Left cardiac atrium (tissue), 4 donors: ENCODE results near the gene FAM222A. TPM values are rescaled to one million over a fixed set of nuclear protein-coding genes. Genes with fewer than 3 reads are reported as not detected.

Experiments used
- ATAC-seq, 2 donors: fragments of 200-7000 bp; cut with Tn5 transposase; one replicate each; pipeline ENCODE4 v1.9.1; 2020; ENCODE audit warnings: mild to moderate bottlenecking in 2 of 2, moderate library complexity in 2 of 2
- DNase-seq: peaks from one replicate; pipeline ENCODE4 v3.0.0-alpha.2; 2020
- intact Hi-C, 2 donors: fragments of 100-400 bp; cut with DNase I; formaldehyde crosslinking; loops; one replicate each; pipeline versions ENCODE4 v1.14.1 to v1.15.1; 2022 to 2023
- total RNA-seq, 2 donors: library from RNA; stranded (reverse); fragmentation: NEBNext Ultra II Directional; extraction: Animal tissue kit (Norgen Biotek cat#: 25700); gene quantifications; one replicate each; pipeline ENCODE4 v1.2.1, GENCODE V29; 2021
- donor health status: DM: no; HTN: yes; CAD: no.
- donor health status: DM: no; HTN: yes; CAD: no; lungs with severe emphysema.
- donor health status: DM: yes; HTN: yes; CAD: no.
- donor health status: Dilated cardiomyopathy.

FAM222A gene
- total RNA-seq, 2 donors from 2014 or later = 14.5 to 21.8 TPM

DNA sequence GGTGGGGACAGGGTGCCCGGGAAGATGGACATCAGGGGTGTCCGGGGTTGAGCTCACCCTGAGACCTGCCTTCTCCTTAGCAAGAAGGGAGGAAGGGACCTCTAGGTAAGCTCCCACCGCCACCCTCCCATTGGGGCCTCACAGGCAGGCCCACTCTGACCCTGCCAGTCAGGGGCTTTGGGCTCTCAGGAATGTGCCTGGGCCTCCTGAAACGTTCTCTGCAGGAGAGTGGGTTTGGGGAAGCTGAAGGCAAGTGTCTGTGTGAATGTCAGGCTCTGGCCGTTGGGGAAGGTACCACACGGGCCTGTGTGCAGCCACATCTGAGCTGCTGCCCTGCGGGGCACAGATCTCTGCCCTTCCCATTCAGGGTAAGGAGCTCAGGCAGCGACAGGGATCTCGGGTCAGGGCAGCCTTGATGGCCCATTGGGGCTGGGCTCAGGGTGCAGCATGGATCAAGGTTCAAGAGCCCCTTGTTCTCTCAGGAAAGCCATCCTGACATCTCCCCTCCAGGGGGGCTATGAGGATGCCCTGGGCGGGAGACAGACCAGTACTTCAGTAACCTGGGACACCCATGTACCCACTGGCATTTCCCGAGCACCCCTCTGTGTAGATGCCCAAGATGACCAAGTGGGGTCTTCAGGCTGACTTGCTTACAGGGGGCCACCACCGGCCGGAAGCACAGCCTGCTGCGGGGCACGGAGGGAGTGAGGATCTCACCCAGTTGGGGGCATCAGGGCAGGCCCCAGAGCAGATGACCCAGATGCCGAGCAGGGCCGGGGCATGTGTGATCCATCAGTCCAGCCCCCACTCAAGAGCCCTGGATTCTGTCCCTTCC lies 29.7 kb downstream of the FAM222A start:
- peak; percentile 10 for DNase-seq
- intact Hi-C loops = no loop called here
- ATAC-seq = no peak

GRCh38 chr12:109744026-109744425 lies 30.4 kb downstream of the FAM222A start:
- intact Hi-C loops = no loop called here
- DNase-seq = peak; percentile 10

GRCh38 chr12:109744986-109745942 lies 31.6 kb downstream of the FAM222A start:
- ATAC-seq (no peak), DNase-seq (no peak)
- intact Hi-C loops = no loop called here

More at GRCh38 chr12:109744026-109744425, 30.4 kb downstream of the FAM222A start:
- ATAC-seq = no peak

- DNase-seq = no peak
- intact Hi-C loops = no loop called here
Observed at GRCh38 chr12:109752117-109753053, 38.8 kb downstream of the FAM222A start.

DNA sequence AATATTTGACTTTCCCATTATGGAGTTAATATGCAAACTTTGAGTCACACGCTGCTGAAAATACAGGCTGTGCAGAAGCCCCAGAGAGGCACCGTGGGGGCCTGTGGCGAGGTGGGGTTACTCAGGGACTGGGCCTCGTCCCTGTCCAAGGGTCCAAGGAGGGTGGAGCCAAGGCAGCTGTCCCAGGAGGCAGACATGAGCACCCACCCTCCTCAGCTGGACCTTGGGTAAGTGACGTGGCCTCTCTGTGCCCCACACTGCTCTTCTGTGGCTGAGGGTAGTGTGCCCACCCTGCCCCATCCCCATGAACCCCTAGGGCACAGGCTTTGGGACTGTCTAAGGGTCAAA lies 39.4 kb downstream of the FAM222A start:
- DNase-seq = no peak
- no peak for ATAC-seq
- intact Hi-C loops = no loop called here

More at GRCh38 chr12:109752117-109753053, 38.8 kb downstream of the FAM222A start:
- no peak for ATAC-seq

GRCh38 chr12:109753959-109754358 lies 40.3 kb downstream of the FAM222A start:
- DNase-seq (no peak), ATAC-seq (no peak)
- intact Hi-C loops = no loop called here

DNA sequence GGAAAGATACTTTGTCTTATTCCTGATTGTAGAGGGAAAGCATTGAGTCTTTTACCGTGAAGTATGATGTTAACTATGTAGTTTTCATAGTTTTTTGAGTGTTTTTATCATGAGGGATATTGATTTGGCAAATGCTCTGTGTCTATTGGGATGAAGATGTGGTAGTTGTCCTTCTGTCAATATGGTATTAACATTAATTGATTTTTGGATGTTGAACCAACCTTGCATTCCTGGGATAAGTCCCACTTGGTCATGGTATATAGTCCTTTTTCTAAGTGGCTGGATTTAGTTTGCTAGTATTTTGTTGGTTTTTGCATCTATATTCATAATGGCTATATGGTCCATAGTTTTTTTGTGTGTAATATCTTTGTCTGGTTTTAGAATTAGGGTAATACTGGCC lies 42.8 kb downstream of the FAM222A start:
- ATAC-seq = no peak
- no peak for DNase-seq
- intact Hi-C loops = no loop called here

DNA sequence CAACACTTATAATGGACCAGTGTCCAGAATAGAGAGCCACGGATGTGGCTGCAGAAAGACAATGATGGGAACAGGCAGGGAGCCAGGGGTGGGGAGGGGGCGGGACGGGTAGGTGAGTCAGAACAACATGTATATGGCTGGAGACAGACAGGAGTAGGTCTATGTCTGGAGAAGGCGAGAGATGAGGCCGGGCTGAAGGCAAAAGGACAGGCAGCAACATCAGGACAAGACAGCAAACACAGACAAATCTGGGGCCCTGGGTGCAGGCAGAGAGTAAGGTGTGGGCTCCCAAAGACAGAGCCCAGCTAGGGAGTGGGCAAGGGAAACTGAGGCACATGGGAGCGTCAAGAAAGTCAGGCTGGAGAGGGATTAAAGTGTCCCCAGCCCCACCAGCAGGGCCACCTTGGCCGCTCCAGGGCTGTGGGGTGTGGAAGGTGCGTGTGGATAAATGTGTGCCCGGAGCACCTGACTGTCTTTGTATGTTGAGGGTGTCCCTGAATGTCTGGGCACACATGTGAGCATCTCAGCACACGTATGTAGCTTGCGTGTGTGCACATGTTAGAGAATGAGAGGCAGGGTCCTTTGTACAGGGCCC lies 44.1 kb downstream of the FAM222A start:
- DNase-seq = no peak
- intact Hi-C loops = no loop called here
- ATAC-seq = no peak

- DNase-seq = no peak
- no peak for ATAC-seq
Observed at GRCh38 chr12:109758426-109759420, 45.1 kb downstream of the FAM222A start.

GRCh38 chr12:109759595-109759994 lies 46.0 kb downstream of the FAM222A start:
- intact Hi-C loops = no loop called here
- DNase-seq (no peak), ATAC-seq (no peak)

More at GRCh38 chr12:109758426-109759420, 45.1 kb downstream of the FAM222A start:
- intact Hi-C loops = no loop called here

DNA sequence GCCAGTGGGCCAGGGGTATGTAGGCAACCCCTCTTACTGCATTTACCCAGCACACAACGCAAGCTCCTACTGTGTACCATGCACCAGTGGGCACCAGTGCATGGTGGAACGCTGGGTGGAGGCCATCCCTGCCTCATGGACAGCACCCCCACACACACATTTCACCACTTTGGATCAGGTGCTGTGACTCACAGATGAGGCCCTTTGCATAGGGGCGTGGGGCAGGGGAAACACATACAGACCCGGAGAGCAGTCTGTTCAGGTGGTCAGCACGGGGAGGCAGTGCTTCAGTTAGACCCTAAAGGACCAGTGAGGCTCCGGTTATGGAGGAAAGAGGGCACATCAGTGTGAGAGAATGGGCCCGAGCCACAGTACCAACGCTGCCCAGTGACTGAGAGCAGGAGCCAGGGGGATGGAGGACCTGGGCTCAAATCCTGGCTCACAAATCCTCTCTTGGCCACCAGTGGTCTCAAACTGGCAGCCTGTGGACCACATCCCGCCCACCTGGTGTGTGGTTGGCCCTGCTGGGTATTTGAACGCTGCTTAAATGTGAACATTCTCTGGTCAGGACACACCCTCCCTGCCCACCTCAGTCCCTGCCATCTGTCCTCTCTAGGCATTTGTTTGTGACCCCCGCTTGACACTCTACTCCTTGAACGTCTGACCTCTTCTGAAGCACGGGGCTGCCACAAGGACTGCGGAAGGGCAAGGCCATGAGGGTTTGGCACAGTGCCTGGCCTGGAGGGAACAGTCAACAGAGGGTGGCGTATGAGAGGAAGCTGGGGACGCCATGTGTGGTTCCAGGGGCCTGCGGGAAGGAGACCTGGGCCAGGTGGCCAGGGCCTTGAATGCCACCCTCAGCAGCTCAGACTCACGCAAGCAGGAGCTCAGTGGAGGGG lies 46.7 kb downstream of the FAM222A start:
- intact Hi-C loops = loop anchor here in 1 of 2 donors (5.0 kb wide), 1 partner anchor 163 kb away; no protein-coding TSS in a partner anchor
- ATAC-seq (peak; percentile 70 to 77), DNase-seq (peak; percentile 53)

DNA sequence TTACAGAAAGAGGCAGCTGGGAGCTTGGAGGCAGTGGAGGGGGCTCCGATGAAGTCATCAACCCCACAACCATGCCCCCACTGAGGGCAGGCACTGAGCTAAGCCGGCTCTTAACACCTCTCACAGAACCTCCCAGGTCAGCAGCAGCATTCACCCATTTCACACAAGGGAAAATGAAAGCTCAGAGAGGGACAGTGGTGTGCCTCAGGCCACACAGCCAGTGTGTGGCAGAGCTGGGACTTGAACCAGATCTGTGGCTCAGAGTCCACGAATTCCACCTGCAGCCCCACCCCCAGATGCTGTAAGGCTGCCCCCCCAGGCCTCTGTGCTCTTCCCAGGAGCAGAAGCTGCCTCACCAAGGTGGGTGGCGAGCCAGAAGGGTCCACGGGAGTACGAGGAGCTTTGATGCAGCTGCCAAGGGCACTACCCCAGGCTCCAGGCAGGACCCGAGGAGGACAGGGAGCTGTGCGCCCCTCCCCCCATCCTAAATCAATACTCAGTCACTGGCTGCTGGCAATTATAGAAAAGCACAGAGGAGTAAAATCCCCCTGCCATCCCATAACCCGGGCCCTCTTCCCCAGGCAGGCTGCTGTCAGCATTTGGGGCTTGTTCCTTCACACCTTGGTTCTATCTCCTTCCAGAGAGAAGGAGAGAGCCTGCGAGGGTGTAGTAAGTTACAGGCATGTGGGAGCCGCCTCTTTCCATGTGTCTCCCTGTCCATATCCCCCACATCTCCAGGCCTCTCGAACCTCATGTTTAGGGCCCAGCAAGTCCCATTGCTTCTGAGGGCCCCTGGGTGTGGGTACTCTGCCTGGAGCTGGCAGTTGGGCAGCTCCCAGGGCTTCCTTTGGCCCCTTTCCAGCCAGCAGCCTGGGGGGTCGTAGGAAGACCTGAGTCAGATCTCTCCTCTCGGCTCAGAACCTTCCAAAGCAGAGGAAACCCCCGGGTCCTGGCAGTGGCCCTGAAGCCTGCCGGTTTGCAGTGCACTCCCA lies 47.6 kb downstream of the FAM222A start:
- ATAC-seq (no peak), DNase-seq (no peak)
- intact Hi-C loops = loop anchor here in 1 of 2 donors (5.0 kb wide), 1 partner anchor 164 kb away; no protein-coding TSS in a partner anchor

- no peak for ATAC-seq
- intact Hi-C loops = loop anchor here in 1 of 2 donors (5.0 kb wide), 1 partner anchor 165 kb away; no protein-coding TSS in a partner anchor
Observed at GRCh38 chr12:109762071-109762672, 48.5 kb downstream of the FAM222A start.

DNA sequence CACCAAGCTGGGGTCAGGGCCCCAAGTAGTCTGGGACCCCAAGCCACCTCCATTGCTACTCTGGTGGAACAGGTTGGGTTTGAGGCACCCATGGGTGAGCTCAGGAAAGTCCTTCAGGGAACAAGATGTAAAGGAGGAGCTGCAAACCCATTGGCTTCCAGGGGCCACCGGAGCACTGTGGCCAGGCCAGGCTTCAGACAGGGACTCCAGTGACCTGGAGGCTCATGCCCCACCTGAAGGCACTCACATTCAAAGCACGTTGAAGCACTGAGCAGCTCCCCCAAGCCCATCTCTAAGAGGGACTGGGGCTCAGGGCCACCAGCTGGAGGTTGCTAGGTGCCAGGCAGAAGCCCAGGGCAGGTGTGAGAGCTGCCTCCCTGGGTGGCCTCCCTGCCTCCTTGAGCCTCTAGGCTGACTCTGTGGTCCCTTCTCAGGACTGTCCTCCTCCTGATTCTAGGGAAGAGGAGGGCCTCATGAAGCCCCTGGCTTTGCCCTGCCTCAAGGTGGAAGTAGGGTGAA lies 49.1 kb downstream of the FAM222A start:
- intact Hi-C loops = loop anchor here in 1 of 2 donors (5.0 kb wide), 1 partner anchor 165 kb away; no protein-coding TSS in a partner anchor
- DNase-seq = no peak
- ATAC-seq = no peak

More at GRCh38 chr12:109762071-109762672, 48.5 kb downstream of the FAM222A start:
- DNase-seq = no peak
